Measurements from ENCODE around the gene MAST2. TPM values are rescaled to one million over a fixed set of nuclear protein-coding genes. Genes with fewer than 3 reads are reported as not detected.

MAST2 gene
- total and polyA plus RNA-seq, 2 experiments from 2014 or later, result 14.2 to 19.1 TPM

GRCh38 chr1:46011121-46011695 is 207.8 kb downstream of the MAST2 start:
- WGBS, 2 experiments (ENCODE audit: low coverage in 1 of 2, low lambda C conversion rate in 2 of 2, missing lambda C conversion rate in 2 of 2), result 90 to 94% methylated on average over 7 of the region's 7 CpGs
- Histone ChIP-seq H4K20me1 (ENCODE audit: insufficient read depth) (no peaks in the 10 kb centered on the region), H3K4me3 (no peak overlapping the region), H3F3A (ENCODE audit: insufficient read depth) (no peaks in the 10 kb centered on the region), H3K4me2 (ENCODE audit: unreplicated experiment) (no peak overlapping the region), H3K27ac (no peak overlapping the region), H3K36me3 (ENCODE audit: low read depth) (peaks cover 15% of the 10 kb centered on the region), H3K27me3 (replicated peaks; ENCODE audit: insufficient read depth) (no peaks in the 10 kb centered on the region), H2AFZ (no peak overlapping the region), H3K79me2 (ENCODE audit: insufficient read depth) (no peaks in the 10 kb centered on the region), H3K9ac (no peak overlapping the region), H3K9me2 (ENCODE audit: insufficient read depth) (no peaks in the 10 kb centered on the region), H3K9me3 (ENCODE audit: low read depth) (no peaks in the 10 kb centered on the region), H3K4me1 (ENCODE audit: insufficient read depth) (no peaks in the 10 kb centered on the region)
- DNase-seq, result no peak
- TF ChIP-seq EZH2phosphoT487 (IDR thresholded peaks at IDR 0.05; ENCODE audit: insufficient read depth, low read depth) (no peak), EZH2 (IDR thresholded peaks at IDR 0.05; ENCODE audit: insufficient read depth, poor library complexity, severe bottlenecking) (no peak)
- in situ Hi-C loops (cut with MboI), result no loop called here

- no peak overlapping the region for H3K4me2 ChIP-seq (ENCODE audit: unreplicated experiment)
- no peak overlapping the region for H3K27ac ChIP-seq
- WGBS, 2 experiments (ENCODE audit: low coverage in 1 of 2, low lambda C conversion rate in 2 of 2, missing lambda C conversion rate in 2 of 2), result 94 to 100% methylated on average over 1 of the region's 1 CpG
- no peak overlapping the region for H3K9ac ChIP-seq
- peaks cover 15% of the 10 kb centered on the region for H3K36me3 ChIP-seq (ENCODE audit: low read depth)
- H3F3A ChIP-seq (ENCODE audit: insufficient read depth), result no peaks in the 10 kb centered on the region
- H3K9me2 ChIP-seq (ENCODE audit: insufficient read depth), result no peaks in the 10 kb centered on the region
- no peak for DNase-seq
- H3K27me3 ChIP-seq (replicated peaks; ENCODE audit: insufficient read depth), result no peaks in the 10 kb centered on the region
- no peak overlapping the region for H2AFZ ChIP-seq
- TF ChIP-seq EZH2 (IDR thresholded peaks at IDR 0.05; ENCODE audit: insufficient read depth, poor library complexity, severe bottlenecking) (no peak), EZH2phosphoT487 (IDR thresholded peaks at IDR 0.05; ENCODE audit: insufficient read depth, low read depth) (no peak)
- H3K4me3 ChIP-seq, result no peak overlapping the region
- in situ Hi-C loops (cut with MboI), result no loop called here
- no peaks in the 10 kb centered on the region for H3K79me2 ChIP-seq (ENCODE audit: insufficient read depth)
- no peaks in the 10 kb centered on the region for H4K20me1 ChIP-seq (ENCODE audit: insufficient read depth)
- H3K4me1 ChIP-seq (ENCODE audit: insufficient read depth), result no peaks in the 10 kb centered on the region
- no peaks in the 10 kb centered on the region for H3K9me3 ChIP-seq (ENCODE audit: low read depth)
Observed at GRCh38 chr1:46012236-46012635, 208.8 kb downstream of the MAST2 start.

GRCh38 chr1:46013581-46013980 is 210.2 kb downstream of the MAST2 start:
- no peak overlapping the region for H3K9ac ChIP-seq
- H3F3A ChIP-seq (ENCODE audit: insufficient read depth), result no peaks in the 10 kb centered on the region
- no peak overlapping the region for H2AFZ ChIP-seq
- no peak overlapping the region for H3K4me2 ChIP-seq (ENCODE audit: unreplicated experiment)
- H3K79me2 ChIP-seq (ENCODE audit: insufficient read depth), result no peaks in the 10 kb centered on the region
- H4K20me1 ChIP-seq (ENCODE audit: insufficient read depth), result no peaks in the 10 kb centered on the region
- no peaks in the 10 kb centered on the region for H3K27me3 ChIP-seq (replicated peaks; ENCODE audit: insufficient read depth)
- no peaks in the 10 kb centered on the region for H3K4me1 ChIP-seq (ENCODE audit: insufficient read depth)
- H3K36me3 ChIP-seq (ENCODE audit: low read depth), result peaks cover 12% of the 10 kb centered on the region
- no peak overlapping the region for H3K27ac ChIP-seq
- no peak overlapping the region for H3K4me3 ChIP-seq
- TF ChIP-seq EZH2phosphoT487 (IDR thresholded peaks at IDR 0.05; ENCODE audit: insufficient read depth, low read depth) (no peak), EZH2 (IDR thresholded peaks at IDR 0.05; ENCODE audit: insufficient read depth, poor library complexity, severe bottlenecking) (no peak)
- H3K9me3 ChIP-seq (ENCODE audit: low read depth), result no peaks in the 10 kb centered on the region
- in situ Hi-C loops (cut with MboI), result no loop called here
- no peaks in the 10 kb centered on the region for H3K9me2 ChIP-seq (ENCODE audit: insufficient read depth)
- DNase-seq, result peak; percentile 37
- 92 to 98% methylated on average over 3 of the region's 3 CpGs for WGBS, 2 experiments (ENCODE audit: low coverage in 1 of 2, low lambda C conversion rate in 2 of 2, missing lambda C conversion rate in 2 of 2)

GRCh38 chr1:46017876-46018503 is 214.6 kb downstream of the MAST2 start:
- no peak for DNase-seq
- in situ Hi-C loops (cut with MboI), result no loop called here
- no peaks in the 10 kb centered on the region for H3K79me2 ChIP-seq (ENCODE audit: insufficient read depth)
- no peaks in the 10 kb centered on the region for H3K4me1 ChIP-seq (ENCODE audit: insufficient read depth)
- H3K27ac ChIP-seq, result no peak overlapping the region
- no peaks in the 10 kb centered on the region for H3K36me3 ChIP-seq (ENCODE audit: low read depth)
- no peaks in the 10 kb centered on the region for H4K20me1 ChIP-seq (ENCODE audit: insufficient read depth)
- no peak overlapping the region for H3K4me3 ChIP-seq
- no peak overlapping the region for H2AFZ ChIP-seq
- no peaks in the 10 kb centered on the region for H3K27me3 ChIP-seq (replicated peaks; ENCODE audit: insufficient read depth)
- no peaks in the 10 kb centered on the region for H3K9me3 ChIP-seq (ENCODE audit: low read depth)
- no peaks in the 10 kb centered on the region for H3F3A ChIP-seq (ENCODE audit: insufficient read depth)
- H3K4me2 ChIP-seq (ENCODE audit: unreplicated experiment), result no peak overlapping the region
- TF ChIP-seq EZH2phosphoT487 (IDR thresholded peaks at IDR 0.05; ENCODE audit: insufficient read depth, low read depth) (no peak), EZH2 (IDR thresholded peaks at IDR 0.05; ENCODE audit: insufficient read depth, poor library complexity, severe bottlenecking) (no peak)
- H3K9me2 ChIP-seq (ENCODE audit: insufficient read depth), result no peaks in the 10 kb centered on the region
- WGBS, 2 experiments (ENCODE audit: low coverage in 1 of 2, low lambda C conversion rate in 2 of 2, missing lambda C conversion rate in 2 of 2), result 98 to 99% methylated on average over 6 of the region's 6 CpGs
- no peak overlapping the region for H3K9ac ChIP-seq

Data from GM23248 (cell line).